ENCODE data around the gene FAM193B. TPM values are rescaled to one million over a fixed set of nuclear protein-coding genes. Genes with fewer than 3 reads are reported as not detected.

Gene FAM193B
- total and polyA plus RNA-seq, 2 donors (not counting 1 experiment from before 2014, with no cell fraction given) = 227 to 301 TPM

GRCh38 chr5:177477701-177478477 lies 76.5 kb downstream of the FAM193B start:
- 100% methylated on average over 5 of the region's 13 CpGs for WGBS (ENCODE audit: insufficient coverage)
- DNase-seq = no peak
- ATAC-seq (ENCODE audit: low read depth) = no peak
- Histone ChIP-seq H3K27me3 (replicated peaks in 1 of 4; ENCODE audit: control extremely low read depth in 1 of 4, control insufficient read depth in 3 of 4, insufficient read depth in 4 of 4, low read length in 3 of 4) (peaks cover 0 to 7% (median 2%) of the 10 kb centered on the region in 4 experiments), H2AFZ (ENCODE audit: insufficient read depth, low read depth, low read length, poor library complexity, severe bottlenecking) (no peak overlapping the region), H4K20me1 (ENCODE audit: control insufficient read depth, insufficient read depth, low read length, poor library complexity, severe bottlenecking) (no peaks in the 10 kb centered on the region), H3K9me3 (ENCODE audit: control extremely low read depth in 1 of 3, control insufficient read depth in 2 of 3, insufficient read depth in 1 of 3, low read length in 2 of 3) (no peaks in the 10 kb centered on the region), H3K4me3 (ENCODE audit: control extremely low read depth in 1 of 5, extremely low read depth in 1 of 5, insufficient read depth in 1 of 5, low read depth in 2 of 5, low read length in 4 of 5) (no peak overlapping the region), H3K27ac (ENCODE audit: low read length in 2 of 2) (no peak overlapping the region), H3K36me3 (replicated peaks in 1 of 2; ENCODE audit: control extremely low read depth in 1 of 2, control insufficient read depth in 1 of 2, extremely low read depth in 1 of 2, insufficient read depth in 2 of 2, low read length in 1 of 2) (no peaks in the 10 kb centered on the region), H3K79me2 (ENCODE audit: control insufficient read depth, insufficient read depth, low read length) (no peaks in the 10 kb centered on the region), H3K9ac (ENCODE audit: low read length) (no peak overlapping the region), H3K4me2 (replicated peaks; ENCODE audit: low read depth, low read length, poor library complexity, severe bottlenecking) (no peak overlapping the region), H3K4me1 (ENCODE audit: control insufficient read depth in 2 of 2, insufficient read depth in 2 of 2, low read length in 2 of 2) (peaks cover 14 to 25% of the 10 kb centered on the region in 2 donors)
- Mint-ChIP-seq H3K4me1 (peaks cover 32% of the 10 kb centered on the region), H3K4me3 (no peak overlapping the region), H3K27ac (no peak overlapping the region), H3K9me3 (ENCODE audit: insufficient read depth) (no peaks in the 10 kb centered on the region), H3K27me3 (peaks cover 5% of the 10 kb centered on the region)
- intact Hi-C loops (cut with micrococcal nuclease) = no loop called here
- TF ChIP-seq CTCF (IDR thresholded peaks at IDR 0.05) = no peak
- no peak for TF ChIP-seq EZH2 (IDR thresholded peaks at IDR 0.05; ENCODE audit: borderline replicate concordance, insufficient read depth, low read depth, low read length, poor library complexity, severe bottlenecking)
- CTCF ChIA-PET = interaction anchor here (1.2 to 2.7 kb wide), 5 partner anchors 21 to 74 kb away, joined by 3 to 12 read pairs (median 7); no protein-coding TSS in a partner anchor
- POLR2A ChIA-PET = interaction anchor here (0.6 to 1.0 kb wide), 2 partner anchors 19 to 32 kb away, joined by 3 read pairs; partner anchors contain the start of gene DOK3
